Lung (tissue), 12 donors: Measurements from ENCODE around the gene EFNA3. TPM values are rescaled to one million over a fixed set of nuclear protein-coding genes. Genes with fewer than 3 reads are reported as not detected.

Experiments used
- ATAC-seq: fragments of 200-7000 bp; cut with Tn5 transposase; one replicate; pipeline ENCODE4 v1.9.1; 2020; ENCODE audit warnings: moderate number of reproducible peaks; ENCODE audit not compliant: insufficient read depth, low FRiP score
- DNase-seq, 3 donors: peaks; one replicate each; pipeline ENCODE4 v3.0.0-alpha.2; 2013 to 2017
- H3K27ac ChIP-seq, 2 donors: one replicate each; pipeline ENCODE4 v1.5.1; 2013; ENCODE audit warnings: mild to moderate bottlenecking in 2 of 2, moderate library complexity in 2 of 2, control low read depth in 1 of 2, inconsistent platforms in 1 of 2, low read depth in 1 of 2, low read length in 1 of 2
- H3K27me3 ChIP-seq, 3 donors: one replicate each; pipeline ENCODE4 v1.5.1; 2013; ENCODE audit warnings: low read length in 2 of 3; ENCODE audit not compliant: control insufficient read depth in 3 of 3, insufficient read depth in 3 of 3
- H3K36me3 ChIP-seq, 4 donors: one replicate each; pipeline ENCODE4 v1.5.1; 2013; ENCODE audit warnings: low read length in 4 of 4, mild to moderate bottlenecking in 1 of 4, moderate library complexity in 1 of 4; ENCODE audit not compliant: control insufficient read depth in 4 of 4, insufficient read depth in 4 of 4
- H3K4me1 ChIP-seq, 5 donors: one replicate each; pipeline ENCODE4 v1.5.1; 2013; ENCODE audit warnings: low read length in 5 of 5, mild to moderate bottlenecking in 2 of 5, moderate library complexity in 1 of 5; ENCODE audit not compliant: control insufficient read depth in 5 of 5, insufficient read depth in 5 of 5
- H3K4me3 ChIP-seq: one replicate; pipeline ENCODE4 v1.5.1; 2013; ENCODE audit warnings: mild to moderate bottlenecking, control low read depth, moderate library complexity
- H3K9ac ChIP-seq, 2 donors: one replicate each; pipeline ENCODE4 v1.5.1; 2013; ENCODE audit warnings: low read length in 2 of 2, control low read depth in 1 of 2; ENCODE audit not compliant: insufficient read depth in 1 of 2
- H3K9me3 ChIP-seq, 4 donors: one replicate each; pipeline ENCODE4 v1.5.1; 2013; ENCODE audit warnings: low read length in 3 of 4, mild to moderate bottlenecking in 1 of 4, moderate library complexity in 1 of 4; ENCODE audit not compliant: control insufficient read depth in 4 of 4, insufficient read depth in 3 of 4
- WGBS, 2 donors: extraction: QIAGEN DNeasy Blood & Tissue Kit; methylation state at CpG; one replicate each; pipeline ENCODE4 v1.1.7; 2013; 5-methylcytosine and 5-hydroxymethylcytosine counted together
- polyA plus RNA-seq, 2 donors: library from polyadenylated mRNA; stranded (reverse); fragments of 200-250 nt; gene quantifications; one replicate each; pipeline ENCODE4 v1.2.1, GENCODE V29; 2013
- total RNA-seq, 2 donors: library from RNA; depleted of rRNA in 1 of 2; stranded (reverse); fragments of >200 nt in 1 of 2; gene quantifications; one replicate each; pipeline ENCODE4 v1.2.1, GENCODE V29; 2014 to 2021
- TF ChIP-seq, protein P1 (sequence below): IDR thresholded peaks from 2 replicates; pipeline ENCODE4 v1.5.1; 2012; ENCODE audit warnings: mild to moderate bottlenecking; ENCODE audit errors: control extremely low read depth, extremely low read depth
- donor health status: control.
- donor health status: control.
- donor health status: Bipolar disorder and iron deficiency.
- donor health status: healthy.
- donor health status: DM: yes; HTN: yes; CAD: no.

EFNA3 gene
- total and polyA plus RNA-seq, 4 donors: 1.1 to 1.9 (median 1.6) TPM

GRCh38 chr1:155030899-155031298 is 47.7 kb upstream of the EFNA3 start:
- Histone ChIP-seq H3K4me1 (no peaks in the 10 kb centered on the region), H3K27ac (no peak overlapping the region), H3K9me3 (no peaks in the 10 kb centered on the region), H3K27me3 (no peaks in the 10 kb centered on the region), H3K36me3 (no peaks in the 10 kb centered on the region), H3K9ac (no peak overlapping the region), H3K4me3 (no peak overlapping the region)
- ATAC-seq (no peak), DNase-seq (no peak)
- whole genome bisulfite sequencing, 2 donors: 83 to 86% methylated on average over 11 of the region's 11 CpGs
- TF ChIP-seq, protein P1, sequence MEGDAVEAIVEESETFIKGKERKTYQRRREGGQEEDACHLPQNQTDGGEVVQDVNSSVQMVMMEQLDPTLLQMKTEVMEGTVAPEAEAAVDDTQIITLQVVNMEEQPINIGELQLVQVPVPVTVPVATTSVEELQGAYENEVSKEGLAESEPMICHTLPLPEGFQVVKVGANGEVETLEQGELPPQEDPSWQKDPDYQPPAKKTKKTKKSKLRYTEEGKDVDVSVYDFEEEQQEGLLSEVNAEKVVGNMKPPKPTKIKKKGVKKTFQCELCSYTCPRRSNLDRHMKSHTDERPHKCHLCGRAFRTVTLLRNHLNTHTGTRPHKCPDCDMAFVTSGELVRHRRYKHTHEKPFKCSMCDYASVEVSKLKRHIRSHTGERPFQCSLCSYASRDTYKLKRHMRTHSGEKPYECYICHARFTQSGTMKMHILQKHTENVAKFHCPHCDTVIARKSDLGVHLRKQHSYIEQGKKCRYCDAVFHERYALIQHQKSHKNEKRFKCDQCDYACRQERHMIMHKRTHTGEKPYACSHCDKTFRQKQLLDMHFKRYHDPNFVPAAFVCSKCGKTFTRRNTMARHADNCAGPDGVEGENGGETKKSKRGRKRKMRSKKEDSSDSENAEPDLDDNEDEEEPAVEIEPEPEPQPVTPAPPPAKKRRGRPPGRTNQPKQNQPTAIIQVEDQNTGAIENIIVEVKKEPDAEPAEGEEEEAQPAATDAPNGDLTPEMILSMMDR: no peak

- H3K4me3 ChIP-seq: no peak overlapping the region
- H3K9me3 ChIP-seq: no peaks in the 10 kb centered on the region
- H3K36me3 ChIP-seq: no peaks in the 10 kb centered on the region
- ATAC-seq (no peak), DNase-seq (no peak)
- H3K27ac ChIP-seq: no peak overlapping the region
- peaks cover 0 to 5% (median 0%) of the 10 kb centered on the region in 5 donors for H3K4me1 ChIP-seq
- TF ChIP-seq, protein P1: no peak
- no peak overlapping the region for H3K9ac ChIP-seq
- H3K27me3 ChIP-seq: no peaks in the 10 kb centered on the region
- WGBS, 2 donors: 88 to 94% methylated on average over 12 of the region's 12 CpGs
Measured at GRCh38 chr1:155032886-155033285, 45.8 kb upstream of the EFNA3 start.

GRCh38 chr1:155033524-155033923 is 45.1 kb upstream of the EFNA3 start, which contains the start of the genes DCST1 and DCST2:
DCST1 (plus strand) TSS chr1:155033824; CDS start chr1:155034037, 213 bp downstream.
DCST2 (minus strand) TSS chr1:155033781; CDS start chr1:155033701, 80 bp downstream.
- no peak for ATAC-seq
- 95 to 98% methylated on average over 9 of the region's 9 CpGs for WGBS, 2 donors
- TF ChIP-seq, protein P1: no peak

More at GRCh38 chr1:155033524-155033923, 45.1 kb upstream of the EFNA3 start, which contains the start of the genes DCST1 and DCST2:
- Histone ChIP-seq H3K27me3 (no peaks in the 10 kb centered on the region), H3K9ac (no peak within 1 kb of the TSS), H3K36me3 (no peaks in the 10 kb centered on the region), H3K27ac (no peak within 1 kb of the TSS), H3K4me3 (no peak within 1 kb of the TSS), H3K4me1 (peaks cover 0 to 5% (median 0%) of the 10 kb centered on the region in 5 donors), H3K9me3 (no peaks in the 10 kb centered on the region)
- DNase-seq: no peak
